Effector memory CD4-positive, alpha-beta T cell (primary cell): ENCODE results near the gene SLC39A7.
"Not testable (repeated sequence)": the region's sequence is repeated elsewhere in the genome, so short reads cannot be mapped to it uniquely, and the experiment has no call there.

ENCODE experiments used
- DNase-seq, 3 donors: peaks; one replicate each; pipeline ENCODE4 v3.0.0-alpha.2; 2020
- H3K27ac ChIP-seq: 2 replicates; pipeline ENCODE4 v1.7.0; 2013; ENCODE audit warnings: mild to moderate bottlenecking, low read length, moderate library complexity; ENCODE audit not compliant: insufficient read depth, poor library complexity, severe bottlenecking
- H3K27me3 ChIP-seq: replicated peaks from 2 replicates; pipeline ENCODE4 v1.7.0; 2013; ENCODE audit warnings: mild to moderate bottlenecking, low read length; ENCODE audit not compliant: insufficient read depth, control insufficient read depth, poor library complexity, severe bottlenecking
- H3K36me3 ChIP-seq: 2 replicates; pipeline ENCODE4 v1.7.0; 2013; ENCODE audit warnings: mild to moderate bottlenecking, low read length, moderate library complexity; ENCODE audit not compliant: control insufficient read depth, insufficient read depth
- H3K4me1 ChIP-seq: 2 replicates; pipeline ENCODE4 v1.7.0; 2013; ENCODE audit warnings: low read length, mild to moderate bottlenecking; ENCODE audit not compliant: control insufficient read depth, insufficient read depth, poor library complexity, severe bottlenecking
- H3K4me3 ChIP-seq: 2 replicates; pipeline ENCODE4 v1.7.0; 2013; ENCODE audit warnings: low read length, low read depth, mild to moderate bottlenecking; ENCODE audit not compliant: insufficient read depth, poor library complexity, severe bottlenecking
- H3K9me3 ChIP-seq: 2 replicates; pipeline ENCODE4 v1.7.0; 2013; ENCODE audit warnings: mild to moderate bottlenecking, low read length, moderate library complexity; ENCODE audit not compliant: control insufficient read depth

The SLC39A7 gene

GRCh38 chr6:33212857-33213165 is 12.1 kb downstream of the SLC39A7 start:
- Histone ChIP-seq H3K9me3 (no peaks in the 10 kb centered on the region), H3K36me3 (peaks cover 7% of the 10 kb centered on the region), H3K4me3 (no peak overlapping the region), H3K27ac (no peak overlapping the region), H3K4me1 (peaks cover 15% of the 10 kb centered on the region), H3K27me3 (peaks cover 14% of the 10 kb centered on the region)
- no peak for DNase-seq

DNA sequence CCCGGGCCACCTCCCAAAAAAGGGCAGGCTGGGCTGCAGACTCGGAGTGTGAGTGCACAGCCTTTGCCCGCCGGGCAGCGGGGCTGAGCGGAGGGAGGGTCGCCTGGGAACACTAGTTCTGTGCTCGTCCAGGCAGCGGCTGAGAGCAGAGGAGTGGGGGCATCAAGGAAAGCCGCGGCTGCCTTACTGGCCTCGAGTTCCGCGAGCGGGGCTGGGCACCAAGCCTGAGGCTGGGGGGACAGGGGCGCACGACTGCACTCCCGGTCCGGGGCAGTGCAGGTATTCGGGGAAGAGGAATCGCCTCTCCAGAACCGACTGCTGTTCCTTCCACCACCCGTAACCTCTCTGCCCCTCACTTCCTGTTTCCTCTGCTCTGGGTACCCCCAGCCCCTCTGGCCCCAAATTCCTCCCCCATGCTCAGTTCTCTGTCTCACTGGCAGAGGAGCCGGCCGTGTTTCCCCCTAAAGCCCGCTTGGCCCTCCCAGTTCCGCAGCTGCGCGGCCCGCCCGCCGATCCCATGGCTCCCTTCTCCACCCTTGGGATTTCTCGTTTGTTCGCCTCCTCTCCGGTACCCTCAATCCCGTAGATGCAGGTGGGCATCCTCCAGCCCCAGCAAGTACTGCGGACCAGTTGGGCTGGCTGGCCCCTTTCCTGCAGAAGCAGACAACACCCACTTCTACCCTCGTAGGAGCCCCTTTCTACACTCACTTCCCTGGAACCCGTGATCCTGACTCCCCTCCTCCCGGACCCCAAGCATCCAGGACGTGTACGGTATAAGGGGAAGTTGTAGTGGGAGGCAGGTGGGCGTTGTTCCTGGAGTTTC is 12.7 kb downstream of the SLC39A7 start:
- Histone ChIP-seq H3K9me3 (no peaks in the 10 kb centered on the region), H3K4me3 (no peak overlapping the region), H3K4me1 (peaks cover 13% of the 10 kb centered on the region), H3K27me3 (peaks cover 14% of the 10 kb centered on the region), H3K36me3 (peaks cover 7% of the 10 kb centered on the region), H3K27ac (no peak overlapping the region)
- no peak for DNase-seq

GRCh38 chr6:33213989-33214335 is 13.3 kb downstream of the SLC39A7 start:
- Histone ChIP-seq H3K4me1 (peaks cover 13% of the 10 kb centered on the region), H3K4me3 (no peak overlapping the region), H3K27ac (no peak overlapping the region), H3K9me3 (no peaks in the 10 kb centered on the region), H3K27me3 (peaks cover 14% of the 10 kb centered on the region), H3K36me3 (peaks cover 7% of the 10 kb centered on the region)
- DNase-seq, result no peak

GRCh38 chr6:33215271-33216116 is 14.8 kb downstream of the SLC39A7 start:
- no peak overlapping the region for H3K4me3 ChIP-seq
- DNase-seq, result no peak
- H3K36me3 ChIP-seq, result peaks cover 3% of the 10 kb centered on the region
- H3K27ac ChIP-seq, result no peak overlapping the region
- H3K9me3 ChIP-seq, result no peaks in the 10 kb centered on the region
- H3K27me3 ChIP-seq, result peaks cover 14% of the 10 kb centered on the region
- peaks cover 13% of the 10 kb centered on the region for H3K4me1 ChIP-seq

DNA sequence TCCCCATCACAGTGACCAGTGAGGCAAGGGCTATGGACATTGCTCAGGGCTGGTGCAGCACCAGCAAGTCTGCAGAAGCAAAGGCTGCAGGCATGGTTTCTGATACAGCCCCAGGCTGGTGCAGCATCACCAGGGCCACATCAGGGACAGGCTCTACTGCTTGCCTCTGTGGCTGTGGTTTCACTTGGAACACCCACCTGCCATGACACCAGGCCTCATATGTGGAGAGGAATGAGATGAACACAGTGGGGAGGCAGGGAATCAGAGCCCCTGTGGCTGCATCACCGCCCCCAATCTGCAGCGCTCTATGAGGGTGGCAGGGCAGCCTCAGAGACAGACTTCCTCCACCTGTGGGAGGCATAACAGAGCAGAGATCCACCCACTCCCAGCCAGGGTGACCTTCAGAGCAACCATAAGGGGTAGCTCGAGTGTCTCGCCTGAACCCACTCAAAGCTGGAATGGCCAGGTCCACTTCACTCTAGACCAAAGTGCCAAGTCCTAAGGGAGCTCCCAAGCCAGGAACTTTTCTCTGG is 15.5 kb downstream of the SLC39A7 start:
- H3K9me3 ChIP-seq, result no peaks in the 10 kb centered on the region
- no peak overlapping the region for H3K27ac ChIP-seq
- no peak for DNase-seq
- H3K4me1 ChIP-seq, result peaks cover 13% of the 10 kb centered on the region
- H3K4me3 ChIP-seq, result no peak overlapping the region
- H3K36me3 ChIP-seq, result no peaks in the 10 kb centered on the region
- peaks cover 14% of the 10 kb centered on the region for H3K27me3 ChIP-seq

GRCh38 chr6:33217246-33217645 is 16.6 kb downstream of the SLC39A7 start:
- peaks cover 14% of the 10 kb centered on the region for H3K27me3 ChIP-seq
- no peaks in the 10 kb centered on the region for H3K9me3 ChIP-seq
- H3K36me3 ChIP-seq, result no peaks in the 10 kb centered on the region
- H3K27ac ChIP-seq, result no peak overlapping the region
- H3K4me1 ChIP-seq, result peaks cover 13% of the 10 kb centered on the region
- H3K4me3 ChIP-seq, result no peak overlapping the region
- DNase-seq, result no peak

- DNase-seq, result no peak
- H3K4me1 ChIP-seq, result peaks cover 11% of the 10 kb centered on the region
- no peaks in the 10 kb centered on the region for H3K9me3 ChIP-seq
- no peak overlapping the region for H3K4me3 ChIP-seq
- H3K36me3 ChIP-seq, result no peaks in the 10 kb centered on the region
- peaks cover 11% of the 10 kb centered on the region for H3K27me3 ChIP-seq
- no peak overlapping the region for H3K27ac ChIP-seq
These were observed 17.0 kb downstream of the SLC39A7 start for GRCh38 chr6:33217681-33218080.

DNA sequence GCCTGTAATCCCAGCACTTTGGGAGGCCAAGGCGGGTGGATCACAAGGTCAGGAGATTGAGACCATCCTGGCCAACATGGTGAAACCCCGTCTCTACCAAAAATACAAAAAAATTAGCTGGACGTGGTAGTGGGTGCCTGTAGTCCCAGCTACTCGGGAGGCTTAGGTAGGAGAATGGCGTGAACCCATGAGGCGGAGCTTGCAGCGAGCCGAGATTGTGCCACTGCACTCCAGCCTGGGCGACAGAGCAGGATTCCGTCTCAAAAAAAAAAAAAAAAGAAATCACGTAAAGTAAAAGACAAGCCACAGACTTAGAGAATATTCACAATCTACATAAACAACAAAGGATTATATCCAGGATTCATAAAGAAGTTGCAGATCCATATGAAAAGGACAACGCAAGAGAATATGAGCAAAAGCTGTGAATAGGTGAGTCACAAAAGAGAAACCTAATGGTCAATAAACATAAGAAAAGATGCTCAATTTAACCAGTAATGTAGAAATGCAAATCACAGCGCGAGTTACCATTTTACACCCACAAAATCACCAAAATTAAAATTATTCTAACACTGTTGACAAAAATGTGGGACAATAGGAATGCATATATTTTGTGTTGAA is 25.9 kb downstream of the SLC39A7 start:
- not testable (repeated sequence) for H3K27ac ChIP-seq, H3K4me3 ChIP-seq, H3K36me3 ChIP-seq, H3K27me3 ChIP-seq, H3K4me1 ChIP-seq, H3K9me3 ChIP-seq, DNase-seq

GRCh38 chr6:33235221-33235634 is 34.6 kb downstream of the SLC39A7 start:
- H3K4me3 ChIP-seq, result no peak overlapping the region
- H3K4me1 ChIP-seq, result no peaks in the 10 kb centered on the region
- H3K36me3 ChIP-seq, result no peaks in the 10 kb centered on the region
- DNase-seq, result no peak
- H3K27me3 ChIP-seq, result peaks cover 3% of the 10 kb centered on the region
- no peaks in the 10 kb centered on the region for H3K9me3 ChIP-seq
- H3K27ac ChIP-seq, result no peak overlapping the region

DNA sequence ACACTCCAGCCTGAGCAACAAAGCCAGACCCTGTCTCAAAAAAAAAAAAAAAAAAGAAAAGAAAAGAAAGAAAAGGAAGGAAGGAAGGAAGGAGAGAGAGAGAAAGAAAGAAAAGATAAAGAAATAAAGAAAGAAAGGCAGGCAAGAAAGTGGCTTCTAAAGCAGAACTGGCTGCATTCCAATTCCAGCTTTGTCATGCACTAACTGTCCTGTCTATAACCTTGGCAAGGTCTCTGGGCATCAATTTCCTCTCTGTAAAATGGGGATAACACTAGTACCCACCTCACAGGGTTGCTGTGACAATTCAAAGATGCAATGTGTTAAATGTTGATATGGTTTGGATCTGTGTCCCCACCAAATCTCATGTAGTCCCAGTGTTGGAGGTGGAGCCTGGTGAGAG is 35.7 kb downstream of the SLC39A7 start:
- Histone ChIP-seq H3K27me3 (peaks cover 3% of the 10 kb centered on the region), H3K4me1 (no peaks in the 10 kb centered on the region), H3K27ac (no peak overlapping the region), H3K36me3 (no peaks in the 10 kb centered on the region), H3K9me3 (no peaks in the 10 kb centered on the region), H3K4me3 (no peak overlapping the region)
- DNase-seq, result no peak
